ENCODE results near the gene RNF4. TPM values are rescaled to one million over a fixed set of nuclear protein-coding genes. Genes with fewer than 3 reads are reported as not detected.
A peak's percentile ranks its signal among the peaks of the same experiment; 100 is the strongest.

The RNF4 gene
- total RNA-seq, 1 experiment from 2014 or later: 92.0 TPM

DNA sequence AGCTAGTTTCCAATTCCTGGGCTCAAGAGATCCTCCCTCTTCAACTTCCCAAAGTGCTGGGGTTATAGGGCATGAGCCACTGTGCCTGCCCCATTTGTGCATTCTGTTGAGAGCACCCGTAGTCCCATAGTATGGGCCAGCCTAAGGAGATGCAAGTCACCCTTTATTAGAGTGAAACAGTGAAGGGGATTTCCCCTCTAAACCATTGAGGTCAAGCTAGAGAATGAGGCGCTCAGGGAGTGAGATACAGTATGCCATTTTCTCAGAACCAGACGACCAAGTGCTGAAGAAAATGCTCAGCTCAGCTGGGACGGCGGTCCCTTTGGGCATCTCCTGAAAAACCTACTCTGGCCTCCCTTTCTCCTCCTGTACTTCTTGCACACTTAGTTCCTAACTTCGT lies 18.7 kb downstream of the RNF4 start:
- H4K8ac ChIP-seq (replicated peaks; ENCODE audit: insufficient read length, low read depth, low read length): no peak overlapping the region
- Mint-ChIP-seq H3K4me1 (peaks cover 43 to 53% of the 10 kb centered on the region in 2 experiments), H3K4me3 (no peak overlapping the region), H3K27ac (peak overlapping the region; percentile 81 to 94 (median 84); a peak in 5 of 7 replicates), H3K36me3 (ENCODE audit: insufficient read depth in 1 of 3, low read depth in 3 of 3) (peaks cover 25 to 33% (median 32%) of the 10 kb centered on the region in 3 experiments; a peak in 6 of 7 replicates), H3K27me3 (ENCODE audit: low read depth) (no peaks in the 10 kb centered on the region), H3K9me3 (no peaks in the 10 kb centered on the region)
- no peak overlapping the region for H3K4me2 ChIP-seq (ENCODE audit: insufficient read depth, insufficient read length, low read length)
- H3K79me1 ChIP-seq (ENCODE audit: insufficient read depth, low read depth, low read length, poor library complexity, severe bottlenecking): peaks cover 4% of the 10 kb centered on the region
- no peak overlapping the region for H3K27ac ChIP-seq (ENCODE audit: insufficient read length, low read depth, low read length)
- no peaks in the 10 kb centered on the region for H3K9me3 ChIP-seq (ENCODE audit: control insufficient read depth, low read depth, low read length)
- no peaks in the 10 kb centered on the region for H3K23me2 ChIP-seq (ENCODE audit: insufficient read length, low read depth, low read length, poor library complexity, severe bottlenecking)
- H3K79me2 ChIP-seq (ENCODE audit: insufficient read depth, low read length): peaks cover 67% of the 10 kb centered on the region; the same call in 1 of the 2 replicates
- H3K4ac ChIP-seq (ENCODE audit: low read depth, low read length): no peak overlapping the region
- no peak overlapping the region for H2BK15ac ChIP-seq (ENCODE audit: low read depth, low read length)
- H3K27me3 ChIP-seq (ENCODE audit: insufficient read depth, low read length): no peaks in the 10 kb centered on the region
- WGBS (ENCODE audit: extremely low coverage, insufficient read length, low lambda C conversion rate): no CpG with 5 or more reads among the region's 6 CpGs
- H2AK5ac ChIP-seq (ENCODE audit: insufficient read length, low read length): no peak overlapping the region
- TF ChIP-seq, protein P1, sequence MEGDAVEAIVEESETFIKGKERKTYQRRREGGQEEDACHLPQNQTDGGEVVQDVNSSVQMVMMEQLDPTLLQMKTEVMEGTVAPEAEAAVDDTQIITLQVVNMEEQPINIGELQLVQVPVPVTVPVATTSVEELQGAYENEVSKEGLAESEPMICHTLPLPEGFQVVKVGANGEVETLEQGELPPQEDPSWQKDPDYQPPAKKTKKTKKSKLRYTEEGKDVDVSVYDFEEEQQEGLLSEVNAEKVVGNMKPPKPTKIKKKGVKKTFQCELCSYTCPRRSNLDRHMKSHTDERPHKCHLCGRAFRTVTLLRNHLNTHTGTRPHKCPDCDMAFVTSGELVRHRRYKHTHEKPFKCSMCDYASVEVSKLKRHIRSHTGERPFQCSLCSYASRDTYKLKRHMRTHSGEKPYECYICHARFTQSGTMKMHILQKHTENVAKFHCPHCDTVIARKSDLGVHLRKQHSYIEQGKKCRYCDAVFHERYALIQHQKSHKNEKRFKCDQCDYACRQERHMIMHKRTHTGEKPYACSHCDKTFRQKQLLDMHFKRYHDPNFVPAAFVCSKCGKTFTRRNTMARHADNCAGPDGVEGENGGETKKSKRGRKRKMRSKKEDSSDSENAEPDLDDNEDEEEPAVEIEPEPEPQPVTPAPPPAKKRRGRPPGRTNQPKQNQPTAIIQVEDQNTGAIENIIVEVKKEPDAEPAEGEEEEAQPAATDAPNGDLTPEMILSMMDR (conservative IDR thresholded peaks at IDR 0.05): no peak
- H2BK5ac ChIP-seq (ENCODE audit: insufficient read length, low read length): no peak overlapping the region
- no peak overlapping the region for H3T11ph ChIP-seq (ENCODE audit: low read length)
- H3K9ac ChIP-seq (ENCODE audit: extremely low read depth, insufficient read length, low read length): no peak overlapping the region
- no peak overlapping the region for H3K18ac ChIP-seq (ENCODE audit: insufficient read length, low read depth, low read length)
- H2AFZ ChIP-seq (ENCODE audit: low read length): no peak overlapping the region
- H3K14ac ChIP-seq (ENCODE audit: insufficient read depth, low read length): no peak overlapping the region
- no peak for DNase-seq
- H4K5ac ChIP-seq (ENCODE audit: insufficient read length, low read depth, low read length): no peak overlapping the region
- no peak overlapping the region for H2BK120ac ChIP-seq (ENCODE audit: low read depth, low read length, poor library complexity, severe bottlenecking)
- H4K20me1 ChIP-seq (ENCODE audit: control insufficient read depth, insufficient read depth, insufficient read length): no peaks in the 10 kb centered on the region
- no peak overlapping the region for H3K23ac ChIP-seq (ENCODE audit: insufficient read length, low read depth, low read length)
- H4K91ac ChIP-seq (ENCODE audit: insufficient read length, low read depth, low read length): no peak overlapping the region
- no peaks in the 10 kb centered on the region; the same call in 1 of the 2 replicates for H3K4me1 ChIP-seq (ENCODE audit: insufficient read depth, low read length)
- no peak overlapping the region for H2BK12ac ChIP-seq (ENCODE audit: insufficient read length, low read depth, low read length)
- H2BK20ac ChIP-seq (ENCODE audit: low read depth, low read length, poor library complexity, severe bottlenecking): no peak overlapping the region
- no peak overlapping the region for H3K56ac ChIP-seq (ENCODE audit: insufficient read length, low read depth, low read length)
